Gastroesophageal sphincter (tissue), 3 donors: ENCODE measurements around the gene MCM3AP.

ENCODE experiments used
- EP300 ChIP-seq: sonication (generic); formaldehyde crosslinking; IDR thresholded peaks from one replicate; pipeline ENCODE4 v1.6.1; 2017; ENCODE audit warnings: antibody characterized with exemption, mild to moderate bottlenecking
- POLR2AphosphoS5 ChIP-seq: sonication (generic); formaldehyde crosslinking; IDR thresholded peaks from one replicate; pipeline ENCODE4 v1.6.1; 2017; ENCODE audit warnings: antibody characterized with exemption
- TF ChIP-seq, protein P1 (sequence below), 4 experiments: fragments of 200-600 bp in 2 of 4; fragments of 450-650 bp in 2 of 4; sonication (generic) in 1 of 4; IDR thresholded peaks; one replicate each; pipeline ENCODE4 v1.5.1; 2017 to 2019; ENCODE audit warnings: antibody characterized with exemption in 4 of 4, mild to moderate bottlenecking in 2 of 4, moderate library complexity in 2 of 4

DNA sequence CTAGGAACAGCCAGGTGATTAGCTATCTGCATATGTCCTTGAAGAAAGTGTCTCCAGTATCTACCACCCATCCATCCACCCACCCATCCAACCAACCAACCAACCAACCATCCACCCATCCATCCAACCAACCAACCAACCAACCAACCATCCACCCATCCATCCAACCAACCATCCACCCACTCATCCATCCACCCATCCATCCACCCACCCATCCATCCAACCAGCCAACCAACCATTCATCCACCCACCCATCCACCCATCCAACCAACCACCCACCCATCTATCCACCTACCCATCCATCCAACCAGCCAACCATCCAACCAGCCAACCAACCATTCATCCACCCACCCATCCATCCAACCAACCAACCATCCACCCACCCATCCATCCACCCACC is 26.2 kb upstream of the MCM3AP start:
- TF ChIP-seq, protein P1, sequence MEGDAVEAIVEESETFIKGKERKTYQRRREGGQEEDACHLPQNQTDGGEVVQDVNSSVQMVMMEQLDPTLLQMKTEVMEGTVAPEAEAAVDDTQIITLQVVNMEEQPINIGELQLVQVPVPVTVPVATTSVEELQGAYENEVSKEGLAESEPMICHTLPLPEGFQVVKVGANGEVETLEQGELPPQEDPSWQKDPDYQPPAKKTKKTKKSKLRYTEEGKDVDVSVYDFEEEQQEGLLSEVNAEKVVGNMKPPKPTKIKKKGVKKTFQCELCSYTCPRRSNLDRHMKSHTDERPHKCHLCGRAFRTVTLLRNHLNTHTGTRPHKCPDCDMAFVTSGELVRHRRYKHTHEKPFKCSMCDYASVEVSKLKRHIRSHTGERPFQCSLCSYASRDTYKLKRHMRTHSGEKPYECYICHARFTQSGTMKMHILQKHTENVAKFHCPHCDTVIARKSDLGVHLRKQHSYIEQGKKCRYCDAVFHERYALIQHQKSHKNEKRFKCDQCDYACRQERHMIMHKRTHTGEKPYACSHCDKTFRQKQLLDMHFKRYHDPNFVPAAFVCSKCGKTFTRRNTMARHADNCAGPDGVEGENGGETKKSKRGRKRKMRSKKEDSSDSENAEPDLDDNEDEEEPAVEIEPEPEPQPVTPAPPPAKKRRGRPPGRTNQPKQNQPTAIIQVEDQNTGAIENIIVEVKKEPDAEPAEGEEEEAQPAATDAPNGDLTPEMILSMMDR (IDR thresholded peaks at IDR 0.05) = no peak
- no peak for TF ChIP-seq POLR2AphosphoS5
- no peak for TF ChIP-seq EP300
